ENCODE data around the gene MEP1B. TPM values are rescaled to one million over a fixed set of nuclear protein-coding genes. Genes with fewer than 3 reads are reported as not detected.

MEP1B gene
- polyA plus RNA-seq, 6 donors from 2014 or later: not detected

DNA sequence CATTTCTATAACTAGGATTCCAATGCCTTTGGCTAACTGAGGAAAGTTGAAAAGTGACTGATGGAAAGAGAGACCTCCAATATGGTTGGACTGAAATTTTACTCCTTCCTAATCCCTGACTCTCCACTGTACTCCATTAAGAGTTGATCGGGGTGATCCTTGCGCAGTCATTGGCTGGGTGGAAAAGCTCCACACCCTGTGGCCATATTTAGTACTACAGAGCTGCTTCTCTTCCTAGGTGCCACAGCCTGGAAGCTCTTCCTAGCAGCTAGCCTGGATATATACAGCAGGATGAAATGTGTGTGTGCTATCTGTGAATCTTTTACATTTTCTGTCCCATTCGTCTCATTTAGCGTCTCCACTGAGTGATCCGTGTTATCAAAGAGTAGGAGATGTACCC, 71.2 kb downstream of the MEP1B start:
- H3K27me3 Mint-ChIP-seq: peaks cover 19 to 27% (median 22%) of the 10 kb centered on the region in 3 donors
- peak overlapping the region in 1 of 8 donors; percentile 18 for H3K4me3 Mint-ChIP-seq
- ATAC-seq (ENCODE audit: low read depth in 2 of 2) (no peak), DNase-seq (no peak)
- H3K4me1 Mint-ChIP-seq: no peaks in the 10 kb centered on the region
- peaks cover 0 to 1% (median 0%) of the 10 kb centered on the region in 7 donors for H3K9me3 Mint-ChIP-seq
- H3K36me3 Mint-ChIP-seq: no peaks in the 10 kb centered on the region
- peak overlapping the region in 1 of 6 donors; percentile 8 for H3K27ac Mint-ChIP-seq

DNA sequence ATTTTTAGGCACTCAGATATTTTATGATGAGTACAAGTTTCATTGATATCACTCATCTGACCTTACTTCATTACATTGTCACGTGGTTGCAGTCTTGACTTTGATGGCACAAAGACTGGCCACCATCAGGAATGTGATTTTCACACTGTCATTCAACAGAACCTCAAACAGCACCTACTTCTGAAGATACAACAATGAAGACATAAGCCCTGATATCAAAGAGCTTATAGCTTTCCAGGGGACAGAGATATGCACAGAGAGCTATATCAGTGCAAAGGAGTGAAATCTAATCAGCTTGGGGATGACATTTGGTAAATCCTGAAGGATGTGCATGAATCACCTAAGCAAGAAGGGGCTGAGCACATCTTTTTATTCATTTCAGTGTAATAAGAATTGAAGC, 72.3 kb downstream of the MEP1B start:
- Mint-ChIP-seq H3K27me3 (peaks cover 15 to 19% (median 16%) of the 10 kb centered on the region in 3 donors), H3K27ac (no peak overlapping the region), H3K36me3 (no peaks in the 10 kb centered on the region), H3K4me1 (no peaks in the 10 kb centered on the region), H3K9me3 (peaks cover 0 to 1% (median 0%) of the 10 kb centered on the region in 7 donors), H3K4me3 (no peak overlapping the region)
- DNase-seq (no peak), ATAC-seq (ENCODE audit: low read depth in 2 of 2) (no peak)

DNA sequence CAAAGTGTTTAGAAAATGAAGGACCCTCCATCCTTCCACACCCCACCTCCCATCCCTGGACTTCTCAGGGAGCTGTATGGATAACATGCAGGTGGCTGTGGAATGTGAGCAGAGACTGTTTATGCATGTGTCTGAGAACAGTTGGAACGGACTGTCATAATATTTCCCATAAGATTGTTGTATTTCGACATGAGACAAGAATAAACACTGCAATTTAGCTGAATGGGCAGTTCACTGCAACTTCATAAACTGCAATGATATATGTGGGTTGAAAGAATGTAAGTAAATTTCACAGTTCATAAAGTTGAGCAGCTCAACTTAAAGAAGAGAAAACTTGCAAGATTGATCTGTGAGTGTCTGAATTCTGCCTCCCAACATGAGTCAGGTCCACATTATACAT, 74.6 kb downstream of the MEP1B start:
- no peaks in the 10 kb centered on the region for H3K4me1 Mint-ChIP-seq
- H3K9me3 Mint-ChIP-seq: peaks cover 0 to under 1% (median 0%) of the 10 kb centered on the region in 7 donors
- no peaks in the 10 kb centered on the region for H3K36me3 Mint-ChIP-seq
- no peak overlapping the region for H3K27ac Mint-ChIP-seq
- H3K27me3 Mint-ChIP-seq: peaks cover 12 to 17% (median 16%) of the 10 kb centered on the region in 3 donors
- DNase-seq (no peak), ATAC-seq (ENCODE audit: low read depth in 2 of 2) (no peak)
- H3K4me3 Mint-ChIP-seq: no peak overlapping the region

DNA sequence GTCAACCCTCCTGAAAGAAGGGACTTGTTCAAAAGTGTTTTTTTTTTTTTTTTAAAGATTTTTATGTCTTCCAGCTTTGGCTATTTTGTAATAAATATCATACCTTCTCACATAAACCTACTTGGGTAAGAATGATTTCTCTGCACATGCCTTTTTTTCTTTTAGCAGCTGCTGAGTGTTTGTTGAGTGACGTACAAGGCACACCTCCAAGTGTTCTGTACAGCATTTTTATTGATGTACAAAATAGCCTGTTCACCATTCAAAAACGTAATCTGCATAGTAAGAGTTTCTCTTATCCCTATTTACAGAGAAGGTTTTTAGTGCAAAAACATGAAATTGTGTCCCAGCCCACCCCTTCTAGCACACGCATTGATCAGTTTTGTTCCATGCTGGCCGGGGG, 77.6 kb downstream of the MEP1B start:
- no peaks in the 10 kb centered on the region for H3K9me3 Mint-ChIP-seq
- H3K36me3 Mint-ChIP-seq: no peaks in the 10 kb centered on the region
- no peaks in the 10 kb centered on the region for H3K4me1 Mint-ChIP-seq
- no peak overlapping the region for H3K27ac Mint-ChIP-seq
- no peak overlapping the region for H3K4me3 Mint-ChIP-seq
- no peak for DNase-seq
- H3K27me3 Mint-ChIP-seq: peaks cover 5 to 16% (median 14%) of the 10 kb centered on the region in 3 donors
- no peak for ATAC-seq (ENCODE audit: low read depth in 2 of 2)

Other genes with a start within 250 kb of the MEP1B start
- gene TRAPPC8, start 246.9 kb upstream of the MEP1B start, polyA plus RNA-seq (ENCODE audit: low read depth in 6 of 6): 10 to 100 TPM; 10.1 to 28.6 (median 22.5) TPM
- 10 to 100 TPM in 5 of 6 donors, 1 to 10 TPM in 1; 8.9 to 21.2 (median 17.9) TPM for gene RNF125, start 171.2 kb upstream of the MEP1B start, polyA plus RNA-seq (ENCODE audit: low read depth in 6 of 6)
- 10 to 100 TPM; 53.3 to 76.0 (median 60.5) TPM for gene RNF138, start 98.2 kb upstream of the MEP1B start, polyA plus RNA-seq (ENCODE audit: low read depth in 6 of 6)